Erythroblast (primary cell): ENCODE measurements around the gene RHO.
"Not testable (repeated sequence)": the region's sequence is repeated elsewhere in the genome, so short reads cannot be mapped to it uniquely, and the experiment has no call there.

ENCODE experiments used
- DNase-seq, 2 experiments: peaks; one replicate each; lab custom pipeline; 2025; lab: John Stamatoyannopoulos, UW
- GATA1 ChIP-seq: IDR thresholded peaks from 2 replicates; pipeline ENCODE4 v1.6.1; 2011; ENCODE audit warnings: low read depth, mild to moderate bottlenecking, control low read depth, low read length, moderate library complexity
- POLR2A ChIP-seq: IDR thresholded peaks from 2 replicates; pipeline ENCODE4 v1.6.1; 2011; ENCODE audit warnings: mild to moderate bottlenecking, low read length

Gene RHO

GRCh38 chr3:129506231-129506742, 22.2 kb upstream of the RHO start:
- TF ChIP-seq GATA1: no peak
- no peak for TF ChIP-seq POLR2A
- no peak for DNase-seq

- DNase-seq: no peak
- TF ChIP-seq GATA1 (no peak), POLR2A (no peak)
Observed at GRCh38 chr3:129507181-129507831, 21.1 kb upstream of the RHO start.

- no peak for TF ChIP-seq GATA1
- no peak for TF ChIP-seq POLR2A
- DNase-seq: no peak
Observed at GRCh38 chr3:129512595-129512994, 15.8 kb upstream of the RHO start.

GRCh38 chr3:129513705-129514104, 14.7 kb upstream of the RHO start:
- TF ChIP-seq GATA1: no peak
- DNase-seq: no peak

GRCh38 chr3:129514110-129514509, 14.3 kb upstream of the RHO start:
- no peak for DNase-seq
- TF ChIP-seq POLR2A: no peak
- no peak for TF ChIP-seq GATA1

GRCh38 chr3:129514563-129514962, 13.9 kb upstream of the RHO start:
- TF ChIP-seq POLR2A: no peak
- no peak for TF ChIP-seq GATA1
- DNase-seq: no peak

- not testable (repeated sequence) for DNase-seq
Observed at GRCh38 chr3:129515108-129515820, 13.2 kb upstream of the RHO start.

GRCh38 chr3:129515821-129516432, 12.5 kb upstream of the RHO start:
- DNase-seq: not testable (repeated sequence)

GRCh38 chr3:129517516-129517915, 10.9 kb upstream of the RHO start:
- no peak for TF ChIP-seq POLR2A
- no peak for TF ChIP-seq GATA1
- DNase-seq: no peak

- TF ChIP-seq GATA1: no peak
- no peak for TF ChIP-seq POLR2A
- DNase-seq: no peak
Observed at GRCh38 chr3:129518038-129518561, 10.3 kb upstream of the RHO start.

- no peak for DNase-seq
- TF ChIP-seq GATA1: no peak
- TF ChIP-seq POLR2A: no peak
Observed at GRCh38 chr3:129518581-129518980, 9.9 kb upstream of the RHO start.

- DNase-seq: no peak
- no peak for TF ChIP-seq POLR2A
- no peak for TF ChIP-seq GATA1
Observed at GRCh38 chr3:129519449-129519848, 9.0 kb upstream of the RHO start.

GRCh38 chr3:129519896-129520715, 8.3 kb upstream of the RHO start:
- no peak for DNase-seq
- TF ChIP-seq GATA1 (no peak), POLR2A (no peak)
